ENCODE data around the gene PLA2G4F.

The PLA2G4F gene

DNA sequence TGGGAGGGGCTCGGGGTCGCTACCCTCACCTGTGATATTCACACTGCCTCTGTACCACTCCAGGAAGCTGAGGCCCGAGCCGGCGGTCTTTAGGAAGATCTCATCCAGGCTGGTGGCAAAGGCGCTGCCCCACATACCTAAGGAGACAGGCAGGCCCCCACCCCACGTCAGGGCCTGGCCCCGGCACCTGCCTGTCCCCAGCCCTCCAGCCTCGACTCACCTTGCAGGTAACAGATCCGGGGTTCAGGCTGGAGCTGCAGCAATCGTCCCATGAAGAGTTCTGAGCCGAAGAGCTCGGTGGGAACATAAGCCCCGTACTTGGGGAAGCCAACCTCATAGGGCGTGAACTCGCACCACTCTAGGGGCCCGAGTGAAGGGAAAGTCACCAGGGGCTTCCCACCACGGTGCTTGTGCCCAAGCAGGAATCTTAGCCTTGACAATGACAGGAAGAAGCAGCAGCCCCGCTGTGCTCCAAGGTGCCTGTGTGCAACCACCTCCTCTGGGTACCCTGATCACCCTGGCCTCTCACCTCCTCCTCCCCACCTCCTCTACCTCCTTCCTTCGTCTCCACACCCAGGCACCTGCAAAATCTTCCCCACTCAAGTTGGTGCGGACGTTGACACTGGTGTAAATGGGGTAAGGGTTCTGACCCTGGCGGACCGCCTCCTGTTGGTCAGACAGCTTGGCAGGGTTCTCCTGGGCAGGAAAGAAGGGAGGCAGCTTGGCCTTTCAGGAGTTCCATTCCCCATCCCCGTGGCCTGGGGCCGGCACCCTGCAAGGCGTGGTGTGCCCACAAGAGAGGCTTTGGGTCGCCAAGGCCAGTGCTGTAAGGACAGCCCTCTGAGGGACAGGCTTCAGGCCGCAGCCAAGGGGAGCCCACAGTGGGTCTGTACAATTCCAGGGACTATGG lies 10.6 kb downstream of the PLA2G4F start:
- in situ Hi-C loops (cut with HindIII; ENCODE audit: low pct_ligation_motif_present, low sequenced_read_pairs), result no loop called here

DNA sequence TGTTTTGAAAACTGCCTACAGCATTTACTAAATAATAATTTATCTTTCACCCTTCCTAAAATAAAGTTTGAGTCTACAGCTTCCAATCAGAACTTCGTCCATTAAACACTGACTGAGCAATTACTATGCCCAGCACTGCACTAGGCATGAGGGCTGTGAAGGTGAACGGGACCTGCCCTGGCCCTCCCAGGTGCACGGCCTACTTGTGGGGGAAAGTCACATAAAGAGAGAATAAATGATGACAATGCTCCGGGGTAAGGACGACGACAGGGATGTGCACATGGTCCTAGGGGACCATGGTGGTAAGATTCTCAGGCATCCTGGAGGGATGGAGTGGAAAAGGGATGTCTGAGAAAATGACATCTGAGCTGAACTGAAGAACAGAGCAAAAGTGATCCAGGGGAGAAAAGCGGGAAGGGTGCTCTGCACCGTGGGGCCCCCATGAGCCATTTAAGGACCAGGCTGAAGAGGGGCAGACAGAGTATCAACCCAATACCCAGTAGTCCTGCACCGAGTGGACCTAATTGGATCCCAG lies 11.5 kb downstream of the PLA2G4F start:
- Histone ChIP-seq H3K27ac (no peak overlapping the region), H3K4me3 (ENCODE audit: low read depth, low read length) (no peak overlapping the region), H3K27me3 (replicated peaks) (peaks cover 4% of the 10 kb centered on the region), H3K36me3 (replicated peaks) (no peaks in the 10 kb centered on the region)
- TF ChIP-seq, protein P1, sequence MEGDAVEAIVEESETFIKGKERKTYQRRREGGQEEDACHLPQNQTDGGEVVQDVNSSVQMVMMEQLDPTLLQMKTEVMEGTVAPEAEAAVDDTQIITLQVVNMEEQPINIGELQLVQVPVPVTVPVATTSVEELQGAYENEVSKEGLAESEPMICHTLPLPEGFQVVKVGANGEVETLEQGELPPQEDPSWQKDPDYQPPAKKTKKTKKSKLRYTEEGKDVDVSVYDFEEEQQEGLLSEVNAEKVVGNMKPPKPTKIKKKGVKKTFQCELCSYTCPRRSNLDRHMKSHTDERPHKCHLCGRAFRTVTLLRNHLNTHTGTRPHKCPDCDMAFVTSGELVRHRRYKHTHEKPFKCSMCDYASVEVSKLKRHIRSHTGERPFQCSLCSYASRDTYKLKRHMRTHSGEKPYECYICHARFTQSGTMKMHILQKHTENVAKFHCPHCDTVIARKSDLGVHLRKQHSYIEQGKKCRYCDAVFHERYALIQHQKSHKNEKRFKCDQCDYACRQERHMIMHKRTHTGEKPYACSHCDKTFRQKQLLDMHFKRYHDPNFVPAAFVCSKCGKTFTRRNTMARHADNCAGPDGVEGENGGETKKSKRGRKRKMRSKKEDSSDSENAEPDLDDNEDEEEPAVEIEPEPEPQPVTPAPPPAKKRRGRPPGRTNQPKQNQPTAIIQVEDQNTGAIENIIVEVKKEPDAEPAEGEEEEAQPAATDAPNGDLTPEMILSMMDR (IDR thresholded peaks at IDR 0.05; ENCODE audit: low read depth, low read length, missing control alignments), result no peak
- DNase-seq, result no peak
- in situ Hi-C loops (cut with HindIII; ENCODE audit: low pct_ligation_motif_present, low sequenced_read_pairs), result no loop called here

More for the DNA sequence above, 10.6 kb downstream of the PLA2G4F start:
- Histone ChIP-seq H3K36me3 (replicated peaks) (no peaks in the 10 kb centered on the region), H3K4me3 (ENCODE audit: low read depth, low read length) (no peak overlapping the region), H3K27me3 (replicated peaks) (peaks cover 4% of the 10 kb centered on the region), H3K27ac (no peak overlapping the region)
- no peak for DNase-seq
- TF ChIP-seq, protein P1 (IDR thresholded peaks at IDR 0.05; ENCODE audit: low read depth, low read length, missing control alignments), result no peak

DNA sequence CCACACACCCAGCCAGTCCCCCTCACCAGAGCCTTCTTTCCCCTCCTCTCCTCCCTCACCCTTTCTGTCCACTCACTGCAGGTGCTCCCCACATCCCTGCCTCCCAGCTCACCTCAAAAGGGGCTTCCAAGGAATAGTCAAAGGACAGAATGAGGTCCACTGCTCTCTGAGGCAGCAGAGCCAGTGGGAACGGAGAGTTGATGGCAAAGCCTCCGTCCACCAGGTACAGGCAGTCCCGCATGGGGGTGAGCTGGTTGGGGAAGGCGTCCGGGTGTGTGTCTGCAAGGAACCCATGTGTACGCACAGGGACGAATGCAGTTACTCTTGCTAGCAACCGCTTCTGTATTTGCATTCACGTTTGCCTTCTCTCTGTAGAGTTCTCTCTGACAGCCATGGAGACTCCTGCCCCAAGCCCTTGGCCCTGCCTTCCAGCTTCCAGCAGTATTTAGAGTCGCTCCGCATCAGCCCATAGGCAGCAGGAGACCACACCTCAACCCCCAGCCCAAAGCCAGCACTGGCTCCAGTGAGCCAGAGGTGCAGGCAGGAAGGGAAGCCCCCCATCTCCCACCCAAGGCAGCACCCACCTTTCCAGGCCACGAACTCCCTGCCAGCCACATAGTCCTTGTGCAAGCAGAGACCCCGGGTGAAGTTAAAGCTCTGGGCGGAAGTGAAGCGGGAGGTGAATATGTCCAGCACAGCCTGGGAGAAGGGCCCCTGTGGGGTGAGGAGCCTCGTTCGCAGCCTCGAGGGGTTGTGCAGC lies 12.4 kb downstream of the PLA2G4F start:
- no peaks in the 10 kb centered on the region for H3K36me3 ChIP-seq (replicated peaks)
- no peak for DNase-seq
- H3K27ac ChIP-seq, result no peak overlapping the region
- in situ Hi-C loops (cut with HindIII; ENCODE audit: low pct_ligation_motif_present, low sequenced_read_pairs), result no loop called here
- H3K27me3 ChIP-seq (replicated peaks), result peaks cover 4% of the 10 kb centered on the region
- H3K4me3 ChIP-seq (ENCODE audit: low read depth, low read length), result no peak overlapping the region
- TF ChIP-seq, protein P1 (IDR thresholded peaks at IDR 0.05; ENCODE audit: low read depth, low read length, missing control alignments), result no peak

DNA sequence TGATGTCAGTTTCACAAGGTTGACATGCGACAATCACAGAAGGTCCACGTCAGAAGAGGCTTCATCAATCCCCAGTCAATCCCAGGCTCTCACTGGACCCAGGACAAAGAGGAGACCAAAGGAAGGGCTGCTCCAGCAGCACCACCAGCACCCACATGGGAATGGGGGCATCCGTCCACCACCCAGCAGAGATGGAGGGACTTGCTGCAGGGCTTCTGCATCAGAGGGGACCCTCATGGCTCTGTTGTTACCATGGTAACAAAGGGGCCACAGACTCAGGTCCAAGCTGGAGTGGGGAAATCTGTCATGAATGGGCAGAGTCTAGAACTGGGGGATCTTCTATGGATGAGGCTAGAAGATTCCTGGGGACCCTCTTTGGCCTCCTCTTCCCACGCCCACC lies 13.1 kb downstream of the PLA2G4F start:
- TF ChIP-seq, protein P1 (IDR thresholded peaks at IDR 0.05; ENCODE audit: low read depth, low read length, missing control alignments), result no peak
- no peak overlapping the region for H3K4me3 ChIP-seq (ENCODE audit: low read depth, low read length)
- no peak overlapping the region for H3K27ac ChIP-seq
- in situ Hi-C loops (cut with HindIII; ENCODE audit: low pct_ligation_motif_present, low sequenced_read_pairs), result no loop called here
- DNase-seq, result no peak
- H3K36me3 ChIP-seq (replicated peaks), result no peaks in the 10 kb centered on the region
- peaks cover 4% of the 10 kb centered on the region for H3K27me3 ChIP-seq (replicated peaks)

DNA sequence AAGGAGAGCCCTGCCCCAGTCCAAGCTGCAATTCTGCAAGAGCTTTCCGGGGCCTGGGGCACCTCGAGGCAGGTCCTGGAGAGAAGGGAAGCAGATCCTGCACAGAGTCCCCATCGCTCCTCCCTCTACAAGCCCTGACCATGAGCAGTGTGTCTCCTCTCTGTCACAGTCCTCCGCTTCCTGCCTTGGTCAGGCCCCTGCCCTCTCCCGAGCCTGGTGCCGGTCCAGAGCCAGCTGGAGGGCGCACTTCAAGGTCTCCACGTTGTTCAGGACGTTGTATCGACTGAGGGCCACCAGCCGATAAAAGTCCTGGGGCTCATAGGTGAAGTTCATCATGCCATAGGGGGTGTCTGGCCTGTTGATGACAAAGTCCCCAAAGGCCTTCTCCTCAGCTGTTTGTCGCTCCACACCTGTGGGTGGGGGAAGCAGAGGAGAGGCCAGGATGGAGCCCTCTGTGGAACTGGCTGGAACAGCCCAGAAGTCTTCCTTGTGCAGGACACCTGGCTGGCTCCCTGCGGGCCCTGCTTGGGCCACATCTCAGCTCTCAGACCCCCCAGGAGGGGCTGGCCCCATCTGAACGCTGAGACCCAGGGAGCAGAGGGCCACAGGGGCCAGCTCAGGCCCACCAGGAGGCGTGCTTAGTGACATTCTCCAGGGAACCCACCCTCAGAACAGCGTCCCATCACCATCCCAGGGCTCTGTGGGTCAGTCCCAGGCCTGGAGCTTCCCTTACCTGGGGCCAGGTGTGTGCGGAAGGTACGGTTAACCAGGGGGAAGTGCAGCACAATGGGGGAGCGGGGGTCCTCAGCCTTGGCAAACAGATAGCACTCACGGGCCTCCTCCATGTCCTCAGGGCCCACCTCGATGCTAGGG lies 14.4 kb downstream of the PLA2G4F start:
- Histone ChIP-seq H3K36me3 (replicated peaks) (no peaks in the 10 kb centered on the region), H3K27ac (no peak overlapping the region), H3K4me3 (ENCODE audit: low read depth, low read length) (no peak overlapping the region), H3K27me3 (replicated peaks) (peaks cover 4% of the 10 kb centered on the region)
- in situ Hi-C loops (cut with HindIII; ENCODE audit: low pct_ligation_motif_present, low sequenced_read_pairs), result no loop called here
- TF ChIP-seq, protein P1 (IDR thresholded peaks at IDR 0.05; ENCODE audit: low read depth, low read length, missing control alignments), result no peak
- DNase-seq, result no peak

Measured in brain microvascular endothelial cell (primary cell).